Motor neuron (in vitro differentiated cells): ENCODE data around the gene SLC12A8. TPM values are rescaled to one million over a fixed set of nuclear protein-coding genes. Genes with fewer than 3 reads are reported as not detected.

Experiments used
- ATAC-seq, 8 experiments: fragments of 200-7000 bp; cut with Tn5 transposase; replicated peaks in 6 of 8; 2 replicates each; pipeline ENCODE4 v1.8.0; 2021; ENCODE audit warnings: mild to moderate bottlenecking in 8 of 8, moderate library complexity in 8 of 8
- H3K27ac ChIP-seq, 2 donors: fragments of 250-450 bp; sonication (Bioruptor Pico); 2 replicates each; pipeline ENCODE4 v1.9.0; 2021; ENCODE audit warnings: antibody characterized with exemption in 2 of 2, mild to moderate bottlenecking in 2 of 2, moderate library complexity in 1 of 2
- H3K4me1 ChIP-seq, 2 donors: fragments of 250-450 bp; sonication (Bioruptor Pico); replicated peaks in 1 of 2; 2 replicates each; pipeline ENCODE4 v1.6.1; 2021; ENCODE audit warnings: antibody characterized with exemption in 2 of 2, mild to moderate bottlenecking in 2 of 2, moderate library complexity in 1 of 2
- H3K4me3 ChIP-seq, 5 donors: fragments of 250-450 bp; sonication (Bioruptor Pico); 2 replicates each; pipeline ENCODE4 v1.9.0; 2021; ENCODE audit warnings: antibody characterized with exemption in 5 of 5, mild to moderate bottlenecking in 5 of 5, moderate library complexity in 4 of 5
- WGBS, 10 experiments: fragments of 450-650 bp; shearing (Covaris generic); methylation state at CpG; one replicate each; pipeline ENCODE4 v1.0.0; 2022; 5-methylcytosine and 5-hydroxymethylcytosine counted together
- in situ Hi-C, 9 experiments: fragments of 400-800 bp; cut with MboI; loops; one replicate each; pipeline ENCODE4 v1.15.0; 2021; ENCODE audit warnings: low sequenced_read_pairs in 9 of 9, low pct_unique_long_range_greater_than_20kb in 2 of 9; ENCODE audit not compliant: unreplicated experiment in 9 of 9
- total RNA-seq, 8 experiments: library from RNA; unstranded; fragments of 300-600 nt; gene quantifications; 2 replicates each; pipeline versions ENCODE4 v1.2.3 to v1.2.4, GENCODE V29; 2022

Gene SLC12A8
- total RNA-seq, 8 experiments from 2014 or later, result 0.38 to 9.8 (median 3.2) TPM

DNA sequence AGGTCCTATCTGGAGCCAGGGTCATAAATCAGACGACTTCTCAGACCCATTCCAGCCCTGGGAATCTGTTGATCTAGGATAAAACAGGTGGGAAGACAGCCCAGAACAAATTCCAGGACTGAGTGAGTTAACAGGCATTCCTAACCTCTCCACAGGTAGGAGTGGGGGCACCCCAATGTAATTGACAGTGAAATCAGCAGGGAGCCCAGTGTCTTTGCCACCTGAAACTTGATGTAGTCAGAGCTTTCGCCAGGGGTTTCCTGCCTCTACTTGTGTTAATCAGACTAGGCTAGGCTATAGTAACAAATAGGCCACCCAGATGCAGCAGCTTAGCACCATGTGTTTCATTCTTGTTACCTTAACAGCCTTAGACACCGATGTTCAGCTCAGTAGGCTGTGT, 154.0 kb downstream of the SLC12A8 start:
- Histone ChIP-seq H3K4me1 (peaks cover 0 to 15% of the 10 kb centered on the region in 2 donors), H3K4me3 (no peak overlapping the region), H3K27ac (no peak overlapping the region)
- ATAC-seq, result no peak
- in situ Hi-C loops, result no loop called here
- 50 to 100% (median 80%) methylated on average over 1 to 2 of the region's 3 CpGs; no CpG with 5 or more reads in 2 of the 10 experiments for WGBS, 10 experiments

DNA sequence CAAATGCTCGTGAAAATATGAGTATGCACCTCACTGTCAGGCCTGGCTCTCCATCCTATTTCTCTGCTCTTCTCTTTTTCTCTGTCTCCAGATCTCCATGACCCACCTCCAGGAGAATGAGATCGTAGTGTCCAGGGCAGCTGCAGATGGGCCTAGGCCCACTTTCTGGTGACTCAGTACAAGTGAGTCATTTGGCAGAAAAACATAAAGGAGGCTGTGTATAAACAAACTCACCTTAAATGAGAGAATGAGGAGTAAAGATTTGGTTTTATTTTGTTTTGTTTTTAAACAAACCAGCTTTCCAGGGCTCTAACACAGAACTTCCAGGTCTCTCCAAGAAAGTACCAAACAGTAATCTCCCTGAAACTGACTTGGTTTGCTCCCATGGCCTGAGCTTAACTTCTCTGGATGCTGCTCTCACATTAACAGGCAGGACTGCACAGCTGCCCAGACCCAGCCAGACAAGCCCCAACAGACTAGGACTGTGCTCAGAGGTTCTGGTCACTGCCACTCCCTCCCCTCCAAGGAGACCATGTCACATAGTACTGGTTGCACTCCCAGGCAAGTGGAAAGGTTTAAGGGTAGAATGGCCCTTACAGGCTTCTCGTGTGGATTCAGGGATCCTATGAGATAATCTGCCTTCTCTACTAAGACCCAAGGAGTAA, 155.2 kb downstream of the SLC12A8 start:
- ATAC-seq, result peak in 1 of 8 experiments; percentile 3
- in situ Hi-C loops, result no loop called here
- H3K4me1 ChIP-seq, result peaks cover 8 to 25% of the 10 kb centered on the region in 2 donors
- no peak overlapping the region for H3K27ac ChIP-seq
- 25 to 100% (median 87%) methylated on average over 1 to 3 of the region's 3 CpGs; no CpG with 5 or more reads in 3 of the 10 experiments for WGBS, 10 experiments
- H3K4me3 ChIP-seq, result no peak overlapping the region

DNA sequence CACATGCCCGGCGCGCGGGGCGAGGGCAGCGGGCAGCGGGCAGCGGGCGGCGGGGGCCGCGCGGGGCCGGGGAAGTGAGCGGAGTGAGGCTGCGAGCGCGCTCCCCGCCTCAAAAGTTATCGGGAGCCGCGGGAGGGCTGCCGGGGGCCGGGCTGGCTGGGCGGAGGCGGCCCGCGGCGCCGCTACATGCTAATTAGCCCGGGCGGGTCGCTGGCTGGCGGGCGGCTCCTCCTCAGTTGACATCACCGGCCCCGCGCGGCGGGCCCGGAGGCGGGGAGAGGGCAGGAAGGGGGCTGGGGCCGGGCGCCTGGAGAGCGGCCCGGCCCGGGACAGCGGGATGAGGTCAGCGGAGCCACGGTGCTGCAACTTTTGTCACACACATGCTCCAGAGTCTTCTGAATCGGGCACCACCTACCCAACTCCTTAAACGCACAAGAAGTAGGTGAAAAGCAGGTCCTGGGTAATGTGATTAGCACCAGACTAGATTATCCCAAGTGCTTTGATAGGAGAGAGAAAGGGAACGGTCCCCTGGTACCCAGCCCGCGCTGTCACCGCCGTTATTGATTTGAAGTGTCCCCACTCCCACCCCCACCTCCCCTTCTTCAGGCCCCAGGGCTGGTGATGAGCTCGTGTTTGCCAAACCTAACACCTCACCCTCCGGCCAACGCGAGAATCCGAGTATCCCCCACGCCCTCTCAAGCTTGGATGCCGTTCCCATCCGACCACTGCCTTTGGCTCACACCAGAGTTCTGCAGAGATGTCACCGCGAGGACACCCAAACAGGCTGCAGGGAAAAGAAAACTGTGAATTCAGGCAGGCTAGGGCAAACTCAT, 156.4 kb downstream of the SLC12A8 start, which contains the start of gene HEG1:
Gene HEG1, minus strand, starts transcription at position 85 of the 833 bp plus-strand sequence. CDS start 107 bp downstream, outside the sequence.
- Histone ChIP-seq H3K4me1 (peaks cover 19 to 33% of the 10 kb centered on the region in 2 donors), H3K27ac (peak within 1 kb of the TSS in 1 of 2 donors; percentile 53)
- 0 to 7% (median 3%) methylated on average over 2 to 10 of the region's 67 CpGs; no CpG with 5 or more reads in 6 of the 10 experiments for WGBS, 10 experiments

DNA sequence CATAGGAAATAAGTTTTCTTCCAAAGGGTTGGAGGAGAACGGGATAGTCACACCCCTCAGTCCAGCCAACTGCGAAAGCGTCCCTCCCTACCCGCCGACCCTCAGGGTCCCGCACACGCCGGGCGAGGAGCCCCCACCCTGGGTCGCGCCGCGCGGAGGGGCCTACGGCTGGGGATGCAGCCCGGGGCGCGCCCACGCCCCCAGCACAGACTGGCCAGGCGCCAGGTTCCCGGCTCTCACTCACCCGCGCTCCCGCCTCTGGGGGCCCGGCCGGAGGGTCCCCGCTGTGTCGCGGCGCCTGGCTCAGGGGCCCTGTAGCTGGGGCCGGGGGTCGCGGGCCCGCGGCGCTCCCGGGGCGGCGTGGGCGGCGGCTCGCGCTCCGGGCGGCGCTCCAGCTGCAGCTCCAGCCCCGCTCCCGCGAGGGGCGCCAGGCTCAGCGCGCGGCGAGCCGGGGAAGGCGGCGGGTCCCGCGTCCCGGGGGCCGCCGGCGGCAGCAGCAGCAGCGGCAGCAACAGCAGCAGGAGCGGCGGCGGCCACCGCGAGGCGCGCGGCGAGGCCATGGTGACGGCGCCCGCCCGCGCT, 157.1 kb downstream of the SLC12A8 start:
- 0% methylated on average over 1 of the region's 78 CpGs; no CpG with 5 or more reads in 9 of the 10 experiments for WGBS, 10 experiments
- peak in 7 of 8 experiments; percentile 4 to 64 (median 48) for ATAC-seq
- Histone ChIP-seq H3K4me3 (peak overlapping the region; percentile 55 to 96 (median 66)), H3K27ac (peak overlapping the region in 1 of 2 donors; percentile 53), H3K4me1 (peaks cover 23 to 40% of the 10 kb centered on the region in 2 donors)
- in situ Hi-C loops, result no loop called here

More for the DNA sequence above, 156.4 kb downstream of the SLC12A8 start, which contains the start of gene HEG1:
- peak; percentile 66 to 88 (median 84) for ATAC-seq
- in situ Hi-C loops, result no loop called here
- H3K4me3 ChIP-seq, result peak within 1 kb of the TSS; percentile 55 to 96 (median 66)

DNA sequence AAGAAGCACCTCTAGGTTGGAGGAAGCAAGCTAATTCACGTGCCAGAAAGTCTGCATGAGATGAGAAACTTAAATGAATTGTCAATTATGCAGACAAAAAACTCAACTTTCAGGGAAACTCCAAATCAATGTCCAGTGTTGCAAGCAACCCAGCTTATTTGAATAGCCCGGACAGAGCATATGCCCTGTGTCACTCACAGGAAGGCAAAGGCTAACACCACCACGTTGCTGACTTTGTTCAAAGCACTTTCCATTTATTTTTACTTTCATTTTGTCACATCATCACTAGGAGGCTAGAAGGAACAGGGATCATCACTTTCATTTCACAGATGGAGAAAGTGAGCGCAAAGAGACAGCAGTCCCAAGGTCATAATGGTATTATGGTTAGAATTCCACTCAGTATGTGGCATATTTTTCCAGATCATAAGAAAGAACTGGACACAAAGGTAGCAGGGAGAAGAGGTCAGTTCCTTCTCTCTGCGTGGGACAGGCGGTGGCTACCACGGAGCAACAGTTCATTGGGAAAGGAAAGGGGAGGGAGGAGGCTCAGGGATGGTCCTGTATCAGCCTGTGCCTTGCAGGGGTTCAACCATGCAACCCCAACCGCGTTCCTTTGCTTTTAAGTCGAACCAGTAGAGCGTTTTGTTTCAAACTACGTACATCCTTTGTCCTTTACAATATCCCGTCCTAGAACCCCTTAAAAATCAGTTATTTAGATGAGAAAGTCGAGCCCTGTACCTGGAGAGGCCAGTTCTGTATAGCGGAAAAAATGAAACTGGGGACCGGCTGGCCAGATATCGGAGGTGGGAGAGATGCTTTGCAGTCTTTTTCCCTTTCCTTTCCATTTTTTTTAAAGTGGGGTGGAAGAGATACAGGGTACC, 157.9 kb downstream of the SLC12A8 start:
- H3K27ac ChIP-seq, result no peak overlapping the region
- peaks cover 26 to 42% of the 10 kb centered on the region in 2 donors for H3K4me1 ChIP-seq
- in situ Hi-C loops, result no loop called here
- WGBS, 10 experiments, result 0 to 18% (median 2%) methylated on average over 1 to 12 of the region's 17 CpGs
- ATAC-seq, result peak in 4 of 8 experiments; percentile 1 to 21 (median 6)
- peak overlapping the region; percentile 55 to 96 (median 66) for H3K4me3 ChIP-seq

DNA sequence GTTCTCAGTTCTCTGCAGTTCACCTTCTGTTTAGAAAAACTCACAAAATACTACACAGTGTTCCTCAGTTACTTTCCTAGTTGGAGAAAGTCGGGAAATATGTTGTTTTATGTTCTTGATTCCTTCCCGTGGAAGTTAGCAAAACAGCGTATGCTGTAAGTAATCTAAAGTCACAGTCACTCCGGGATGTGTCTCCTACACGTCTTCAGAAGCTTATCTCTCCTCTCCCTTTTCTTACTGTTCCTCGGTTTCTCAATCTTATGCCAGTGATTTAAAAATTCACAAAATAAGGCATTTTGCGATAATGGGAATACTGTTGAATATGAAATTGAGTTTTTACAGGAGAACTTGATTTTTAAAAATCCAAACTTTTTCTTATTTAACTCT, 158.5 kb downstream of the SLC12A8 start:
- WGBS, 10 experiments, result 21 to 100% (median 85%) methylated on average over 1 to 7 of the region's 7 CpGs
- ATAC-seq, result no peak
- peaks cover 26 to 42% of the 10 kb centered on the region in 2 donors for H3K4me1 ChIP-seq
- in situ Hi-C loops, result no loop called here
- H3K27ac ChIP-seq, result no peak overlapping the region
- H3K4me3 ChIP-seq, result no peak overlapping the region

DNA sequence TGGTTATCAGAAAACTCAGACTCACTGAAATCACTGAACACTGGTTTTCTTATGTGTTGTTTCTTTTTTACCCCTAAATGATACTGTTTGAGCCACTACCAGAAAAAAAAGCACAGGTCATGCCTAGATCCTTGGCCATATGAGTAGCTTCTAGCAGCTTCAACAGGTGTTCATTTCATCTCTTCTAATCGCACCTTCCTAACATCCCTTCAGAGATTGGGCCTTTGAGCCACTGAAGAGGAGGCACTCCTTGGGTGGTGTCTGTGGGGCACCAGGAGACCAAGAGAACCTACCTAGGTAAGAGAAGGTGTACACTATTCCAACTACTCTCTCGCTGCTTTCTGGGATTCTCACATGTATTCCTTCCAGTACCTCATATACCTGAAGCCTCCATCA, 159.2 kb downstream of the SLC12A8 start:
- peaks cover 26 to 42% of the 10 kb centered on the region in 2 donors for H3K4me1 ChIP-seq
- ATAC-seq, result no peak
- no peak overlapping the region for H3K27ac ChIP-seq
- WGBS, 10 experiments, result 67 to 100% (median 100%) methylated on average over 1 of the region's 2 CpGs; no CpG with 5 or more reads in 6 of the 10 experiments
- in situ Hi-C loops, result no loop called here
- no peak overlapping the region for H3K4me3 ChIP-seq

DNA sequence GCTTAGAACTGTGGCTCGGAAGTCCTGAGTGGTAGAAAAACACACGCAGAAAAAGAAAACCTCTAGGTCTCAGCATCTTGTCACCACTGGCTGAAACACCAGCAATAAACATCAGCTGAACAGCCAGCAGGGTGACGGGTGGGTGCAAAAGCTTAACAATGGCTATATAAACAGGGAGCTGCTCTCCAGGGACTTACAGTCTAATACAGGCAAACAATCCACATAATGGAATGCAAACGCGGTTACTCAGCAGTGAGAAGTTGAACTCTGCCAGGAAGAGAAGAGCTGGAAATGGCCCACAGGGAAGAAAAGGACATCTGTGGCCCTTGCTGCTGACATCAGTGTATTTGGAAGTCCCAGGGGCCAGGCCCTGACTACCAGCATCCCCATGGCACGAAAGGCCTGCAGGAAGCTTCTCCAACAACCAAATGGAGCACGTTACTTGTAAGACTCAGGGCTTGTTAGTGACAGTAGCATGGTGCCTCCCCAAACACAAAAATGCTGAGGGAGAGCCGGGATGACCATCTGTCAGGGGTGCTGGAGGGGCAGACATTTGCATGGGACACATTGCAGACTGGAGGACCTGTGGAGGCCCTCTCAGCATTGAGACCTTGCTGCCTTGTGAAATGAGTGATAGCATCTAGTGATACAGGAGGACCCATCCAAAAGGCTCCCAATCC, 159.8 kb downstream of the SLC12A8 start:
- in situ Hi-C loops, result no loop called here
- Histone ChIP-seq H3K4me3 (peak overlapping the region in 1 of 5 donors; percentile 10), H3K27ac (no peak overlapping the region), H3K4me1 (peaks cover 26 to 42% of the 10 kb centered on the region in 2 donors)
- WGBS, 10 experiments, result 0 to 37% (median 17%) methylated on average over 1 to 6 of the region's 8 CpGs; no CpG with 5 or more reads in 1 of the 10 experiments
- peak in 6 of 8 experiments; percentile 0 to 34 (median 12) for ATAC-seq

DNA sequence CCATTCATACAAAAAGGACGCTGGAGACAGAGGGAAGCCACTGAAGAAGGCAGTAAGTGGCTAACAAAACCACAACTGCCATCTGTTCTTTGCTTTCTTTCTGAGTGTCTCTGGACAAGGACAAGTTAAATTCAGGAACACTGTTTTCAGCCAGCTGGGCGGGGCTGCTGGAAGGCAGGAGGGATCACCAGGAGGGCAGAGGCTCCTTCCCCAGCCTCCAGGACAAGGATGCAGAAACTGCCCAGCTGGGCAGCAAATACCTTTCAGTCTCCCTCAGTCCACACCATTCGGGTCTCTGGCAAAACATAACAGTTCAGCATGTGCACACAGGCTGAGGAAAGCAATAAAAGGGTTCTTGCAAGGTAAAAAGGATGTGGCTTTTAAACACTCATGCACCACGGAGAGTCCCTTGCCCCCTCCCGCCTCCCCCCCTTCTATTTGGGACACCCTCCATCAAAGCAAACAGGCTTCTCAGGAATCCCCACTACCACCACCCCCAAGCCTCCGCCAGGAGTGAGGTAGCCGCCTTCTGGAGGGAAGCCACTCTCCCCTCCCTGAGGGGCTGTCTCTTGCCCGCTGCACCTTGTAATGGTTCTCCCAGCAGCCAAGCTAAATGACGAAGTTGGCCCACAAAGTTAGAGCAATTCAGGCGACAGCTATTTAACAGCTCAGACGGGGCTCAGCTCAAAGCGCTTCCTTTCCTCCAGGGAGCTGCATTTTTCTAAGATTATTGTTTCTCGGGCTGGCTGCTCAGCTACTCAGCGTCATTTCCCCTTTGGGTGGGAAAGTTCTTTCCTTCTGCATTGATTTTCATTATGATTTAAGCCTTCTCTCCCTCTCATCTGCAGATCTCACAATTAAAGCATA, 160.6 kb downstream of the SLC12A8 start:
- in situ Hi-C loops, result no loop called here
- peak in 5 of 8 experiments; percentile 0 to 7 (median 1) for ATAC-seq
- peaks cover 26 to 41% of the 10 kb centered on the region in 2 donors for H3K4me1 ChIP-seq
- H3K4me3 ChIP-seq, result peak overlapping the region in 1 of 5 donors; percentile 10
- 0 to 20% (median 0%) methylated on average over 1 to 7 of the region's 14 CpGs; no CpG with 5 or more reads in 3 of the 10 experiments for WGBS, 10 experiments
- no peak overlapping the region for H3K27ac ChIP-seq

DNA sequence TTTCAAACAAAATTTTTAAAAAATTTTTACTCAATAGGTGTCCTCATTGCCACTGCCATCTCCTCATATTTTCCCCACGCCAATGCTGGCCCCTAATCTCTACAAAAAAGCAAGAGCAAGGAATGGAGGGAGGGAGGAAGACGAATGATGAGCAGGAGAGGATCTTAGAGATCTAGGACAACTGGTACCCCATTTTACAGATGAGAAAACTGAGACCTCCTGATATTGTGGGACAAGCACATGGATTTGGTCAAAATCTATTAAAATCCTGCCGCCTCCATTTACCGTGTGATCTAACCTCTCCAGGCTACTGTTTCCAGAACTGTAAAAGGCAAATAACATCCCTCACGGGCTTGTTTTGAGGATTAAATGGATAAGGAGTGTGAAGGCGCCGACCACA, 161.3 kb downstream of the SLC12A8 start:
- H3K4me1 ChIP-seq, result peaks cover 26 to 35% of the 10 kb centered on the region in 2 donors
- 79 to 97% (median 86%) methylated on average over 1 to 7 of the region's 7 CpGs; no CpG with 5 or more reads in 1 of the 10 experiments for WGBS, 10 experiments

More for the DNA sequence above, 161.3 kb downstream of the SLC12A8 start:
- no peak for ATAC-seq
- Histone ChIP-seq H3K4me3 (no peak overlapping the region), H3K27ac (no peak overlapping the region)
- in situ Hi-C loops, result no loop called here
